HepG2 (cell line): ENCODE results near the gene UBP1. TPM values are rescaled to one million over a fixed set of nuclear protein-coding genes. Genes with fewer than 3 reads are reported as not detected.

Experiments
- DNMT1 ChIP-seq: sonication (generic); formaldehyde crosslinking; IDR thresholded peaks from 2 replicates; pipeline ENCODE4 v1.5.1; 2020; ENCODE audit warnings: mild to moderate bottlenecking, missing genetic modification reagents
- DR1 ChIP-seq: sonication (generic); formaldehyde crosslinking; IDR thresholded peaks from 2 replicates; pipeline ENCODE4 v1.8.0; 2021; ENCODE audit warnings: mild to moderate bottlenecking, missing genetic modification reagents, inconsistent platforms
- ELF1 ChIP-seq: sonication (generic); formaldehyde crosslinking; IDR thresholded peaks from 2 replicates; pipeline ENCODE4 v1.4.0; 2020; ENCODE audit warnings: missing genetic modification reagents
- GZF1 ChIP-seq: sonication (generic); formaldehyde crosslinking; IDR thresholded peaks from 2 replicates; pipeline ENCODE4 v1.5.1; 2020; ENCODE audit warnings: mild to moderate bottlenecking, missing genetic modification reagents
- NFIB ChIP-seq: sonication (generic); formaldehyde crosslinking; IDR thresholded peaks from 2 replicates; pipeline ENCODE4 v1.9.0; 2021; ENCODE audit warnings: missing genetic modification reagents, mild to moderate bottlenecking, borderline replicate concordance
- PAF1 ChIP-seq: IDR thresholded peaks from 2 replicates; pipeline ENCODE4 v1.6.1; 2016; ENCODE audit warnings: missing genetic modification reagents, missing compliant biosample characterization
- POLR2A ChIP-seq, 2 experiments: IDR thresholded peaks; 2 replicates each; pipeline ENCODE4 v1.6.1; 2011; ENCODE audit warnings: low read depth in 2 of 2, low read length in 2 of 2, mild to moderate bottlenecking in 1 of 2, moderate library complexity in 1 of 2; ENCODE audit not compliant: insufficient read depth in 1 of 2
- POLR2AphosphoS5 ChIP-seq: IDR thresholded peaks from 2 replicates; pipeline ENCODE4 v1.6.1; 2012; ENCODE audit warnings: low read depth, low read length
- TEAD3 ChIP-seq: optimal IDR thresholded peaks from 2 replicates; pipeline ENCODE3; 2016; ENCODE audit warnings: borderline replicate concordance
- ZBTB20 ChIP-seq: sonication (generic); formaldehyde crosslinking; IDR thresholded peaks from 2 replicates; pipeline ENCODE4 v1.8.1; 2023; ENCODE audit warnings: missing genetic modification reagents, low read depth, mild to moderate bottlenecking, borderline replicate concordance
- ZIK1 ChIP-seq: sonication (generic); formaldehyde crosslinking; IDR thresholded peaks from 2 replicates; pipeline ENCODE4 v1.5.0; 2020; ENCODE audit warnings: mild to moderate bottlenecking, low read depth, missing genetic modification reagents, borderline replicate concordance
- ZNF10 ChIP-seq: sonication (generic); formaldehyde crosslinking; IDR thresholded peaks from 2 replicates; pipeline ENCODE4 v1.4.0; 2020; ENCODE audit warnings: mild to moderate bottlenecking, low read depth, missing genetic modification reagents, borderline replicate concordance
- ZNF577 ChIP-seq: sonication (generic); formaldehyde crosslinking; IDR thresholded peaks from 2 replicates; pipeline ENCODE4 v1.4.0; 2020; ENCODE audit warnings: mild to moderate bottlenecking, low read depth, missing genetic modification reagents, borderline replicate concordance
- ZSCAN21 ChIP-seq: sonication (generic); formaldehyde crosslinking; IDR thresholded peaks from 2 replicates; pipeline ENCODE4 v1.8.0; 2022; ENCODE audit warnings: mild to moderate bottlenecking, missing genetic modification reagents, moderate library complexity, borderline replicate concordance
- polyA plus RNA-seq, 8 experiments: library from polyadenylated mRNA; depleted of rRNA in 3 of 8; stranded (reverse) in 7 of 8; unstranded in 1 of 8; fragments of >200 nt; fragmentation: Illumina TruSeq in 4 of 8; extraction: Trizol in 4 of 8; gene quantifications; 2 replicates each; pipeline versions ENCODE4 v1.2.1 to v1.2.3, GENCODE V29; 2011 to 2016; ENCODE audit warnings: low read depth in 4 of 8, missing spikeins in 1 of 8, mixed read lengths in 1 of 8; ENCODE audit not compliant: insufficient read depth in 1 of 8
- total RNA-seq, 5 experiments: library from RNA; depleted of rRNA; stranded (reverse); fragments of >200 nt; fragmentation: Illumina TruSeq; extraction: Trizol; gene quantifications; 2 replicates each; pipeline ENCODE4 v1.2.3, GENCODE V29; 2016; ENCODE audit warnings: low read depth in 1 of 5
- TF ChIP-seq, protein P1 (sequence below): sonication (generic); formaldehyde crosslinking; IDR thresholded peaks from 2 replicates; pipeline ENCODE4 v1.8.1; 2022; ENCODE audit warnings: low read depth, mild to moderate bottlenecking, missing genetic modification reagents
- TF ChIP-seq, protein P2 (sequence below): sonication (generic); formaldehyde crosslinking; IDR thresholded peaks from 2 replicates; pipeline ENCODE4 v1.4.0; 2020; ENCODE audit warnings: missing genetic modification reagents
- TF ChIP-seq, protein P3 (sequence below): sonication (generic); formaldehyde crosslinking; IDR thresholded peaks from 2 replicates; pipeline ENCODE4 v1.4.0; 2020; ENCODE audit warnings: mild to moderate bottlenecking, missing genetic modification reagents
- TF ChIP-seq, protein P4 (sequence below): sonication (generic); formaldehyde crosslinking; IDR thresholded peaks from 2 replicates; pipeline ENCODE4 v1.4.0; 2020; ENCODE audit warnings: low read depth, mild to moderate bottlenecking, missing genetic modification reagents
- TF ChIP-seq, protein P5 (sequence below): sonication (generic); formaldehyde crosslinking; IDR thresholded peaks from 2 replicates; pipeline ENCODE4 v1.5.0; 2020; ENCODE audit warnings: mild to moderate bottlenecking, missing genetic modification reagents

Gene UBP1
- total and polyA plus RNA-seq, 2 of the 13 experiments (the other 11 are each of a cell fraction or from before 2014, with no cell fraction given) = 48.3 to 79.9 TPM

DNA sequence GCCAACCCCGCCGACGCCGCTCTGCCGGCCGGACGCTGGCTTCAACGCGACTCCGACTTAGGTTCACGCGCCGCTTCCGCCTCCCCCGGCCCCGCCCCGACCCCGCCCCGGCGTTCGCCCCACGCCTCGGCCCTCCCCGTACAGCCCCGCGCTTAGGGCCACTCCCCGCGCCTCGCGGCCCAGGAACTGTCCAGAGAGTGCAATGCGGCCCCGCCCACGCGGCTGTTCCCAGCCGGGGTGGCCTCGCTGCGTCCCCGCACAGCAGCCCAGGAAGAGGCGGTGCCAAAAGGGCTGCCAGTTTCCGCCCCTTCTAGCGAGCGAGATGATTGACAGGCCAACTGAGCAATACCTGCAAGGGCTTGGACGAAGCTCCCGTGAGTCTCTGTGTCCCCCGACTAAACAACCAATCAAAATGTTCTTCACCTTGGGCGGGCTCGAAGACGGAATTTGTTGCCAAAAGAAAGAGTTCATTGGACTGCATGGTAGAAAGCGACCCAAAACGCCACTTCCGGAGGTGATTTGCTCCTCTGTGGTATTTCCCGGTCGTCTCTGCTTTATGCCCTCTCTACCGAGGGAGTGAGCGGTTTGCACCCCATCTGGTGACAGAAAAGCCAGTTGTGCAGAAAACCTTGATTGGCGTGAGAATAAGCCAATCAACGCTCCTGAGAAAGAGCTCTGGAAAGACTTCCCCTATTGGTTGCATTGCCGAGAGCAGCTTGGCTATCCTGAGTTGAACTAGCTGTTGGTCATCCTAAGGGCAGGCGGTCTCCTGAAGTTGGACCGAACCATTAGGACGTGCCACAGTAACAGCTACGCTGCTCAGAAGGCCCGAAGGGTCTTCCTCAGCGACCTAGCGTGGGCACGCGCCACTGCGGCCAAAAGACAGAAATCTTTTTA lies at the start of gene UBP1 (continued):
- TF ChIP-seq, protein P1, sequence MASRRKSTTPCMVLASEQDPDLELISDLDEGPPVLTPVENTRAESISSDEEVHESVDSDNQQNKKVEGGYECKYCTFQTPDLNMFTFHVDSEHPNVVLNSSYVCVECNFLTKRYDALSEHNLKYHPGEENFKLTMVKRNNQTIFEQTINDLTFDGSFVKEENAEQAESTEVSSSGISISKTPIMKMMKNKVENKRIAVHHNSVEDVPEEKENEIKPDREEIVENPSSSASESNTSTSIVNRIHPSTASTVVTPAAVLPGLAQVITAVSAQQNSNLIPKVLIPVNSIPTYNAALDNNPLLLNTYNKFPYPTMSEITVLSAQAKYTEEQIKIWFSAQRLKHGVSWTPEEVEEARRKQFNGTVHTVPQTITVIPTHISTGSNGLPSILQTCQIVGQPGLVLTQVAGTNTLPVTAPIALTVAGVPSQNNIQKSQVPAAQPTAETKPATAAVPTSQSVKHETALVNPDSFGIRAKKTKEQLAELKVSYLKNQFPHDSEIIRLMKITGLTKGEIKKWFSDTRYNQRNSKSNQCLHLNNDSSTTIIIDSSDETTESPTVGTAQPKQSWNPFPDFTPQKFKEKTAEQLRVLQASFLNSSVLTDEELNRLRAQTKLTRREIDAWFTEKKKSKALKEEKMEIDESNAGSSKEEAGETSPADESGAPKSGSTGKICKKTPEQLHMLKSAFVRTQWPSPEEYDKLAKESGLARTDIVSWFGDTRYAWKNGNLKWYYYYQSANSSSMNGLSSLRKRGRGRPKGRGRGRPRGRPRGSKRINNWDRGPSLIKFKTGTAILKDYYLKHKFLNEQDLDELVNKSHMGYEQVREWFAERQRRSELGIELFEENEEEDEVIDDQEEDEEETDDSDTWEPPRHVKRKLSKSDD (CRISPR knock-in tag) = peak; percentile 51; the same call in 1 of the 2 replicates
- TF ChIP-seq GZF1 (CRISPR knock-in tag) (no peak), ZBTB20 (CRISPR knock-in tag) (no peak), DR1 (CRISPR knock-in tag) (peak; percentile 38; the same call in 1 of the 2 replicates), ZNF10 (CRISPR knock-in tag) (no peak), ZNF577 (no peak), ZIK1 (CRISPR knock-in tag) (no peak; the same call in 1 of the 2 replicates), POLR2AphosphoS5 (peak; percentile 95), NFIB (no peak), PAF1 (CRISPR knock-in tag) (no peak), DNMT1 (0 out of 2 replicates have a peak, but pooled peaks have one; percentile 30), ZSCAN21 (CRISPR knock-in tag) (peak; percentile 58; the same call in 1 of the 2 replicates), POLR2A (IDR thresholded peaks at IDR 0.05; ENCODE audit: insufficient read depth in 1 of 2, low read depth in 2 of 2, low read length in 2 of 2) (peak; percentile 93 to 98), TEAD3 (CRISPR knock-in tag) (peak; percentile 39), ELF1 (CRISPR knock-in tag) (peak; percentile 88)
- TF ChIP-seq, protein P2, sequence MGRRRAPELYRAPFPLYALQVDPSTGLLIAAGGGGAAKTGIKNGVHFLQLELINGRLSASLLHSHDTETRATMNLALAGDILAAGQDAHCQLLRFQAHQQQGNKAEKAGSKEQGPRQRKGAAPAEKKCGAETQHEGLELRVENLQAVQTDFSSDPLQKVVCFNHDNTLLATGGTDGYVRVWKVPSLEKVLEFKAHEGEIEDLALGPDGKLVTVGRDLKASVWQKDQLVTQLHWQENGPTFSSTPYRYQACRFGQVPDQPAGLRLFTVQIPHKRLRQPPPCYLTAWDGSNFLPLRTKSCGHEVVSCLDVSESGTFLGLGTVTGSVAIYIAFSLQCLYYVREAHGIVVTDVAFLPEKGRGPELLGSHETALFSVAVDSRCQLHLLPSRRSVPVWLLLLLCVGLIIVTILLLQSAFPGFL = no peak
- TF ChIP-seq, protein P3, sequence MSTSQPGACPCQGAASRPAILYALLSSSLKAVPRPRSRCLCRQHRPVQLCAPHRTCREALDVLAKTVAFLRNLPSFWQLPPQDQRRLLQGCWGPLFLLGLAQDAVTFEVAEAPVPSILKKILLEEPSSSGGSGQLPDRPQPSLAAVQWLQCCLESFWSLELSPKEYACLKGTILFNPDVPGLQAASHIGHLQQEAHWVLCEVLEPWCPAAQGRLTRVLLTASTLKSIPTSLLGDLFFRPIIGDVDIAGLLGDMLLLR (CRISPR knock-in tag) = no peak; the same call in 1 of the 2 replicates
- TF ChIP-seq, protein P4, sequence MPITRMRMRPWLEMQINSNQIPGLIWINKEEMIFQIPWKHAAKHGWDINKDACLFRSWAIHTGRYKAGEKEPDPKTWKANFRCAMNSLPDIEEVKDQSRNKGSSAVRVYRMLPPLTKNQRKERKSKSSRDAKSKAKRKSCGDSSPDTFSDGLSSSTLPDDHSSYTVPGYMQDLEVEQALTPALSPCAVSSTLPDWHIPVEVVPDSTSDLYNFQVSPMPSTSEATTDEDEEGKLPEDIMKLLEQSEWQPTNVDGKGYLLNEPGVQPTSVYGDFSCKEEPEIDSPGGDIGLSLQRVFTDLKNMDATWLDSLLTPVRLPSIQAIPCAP (CRISPR knock-in tag) = no peak
- TF ChIP-seq, protein P5, sequence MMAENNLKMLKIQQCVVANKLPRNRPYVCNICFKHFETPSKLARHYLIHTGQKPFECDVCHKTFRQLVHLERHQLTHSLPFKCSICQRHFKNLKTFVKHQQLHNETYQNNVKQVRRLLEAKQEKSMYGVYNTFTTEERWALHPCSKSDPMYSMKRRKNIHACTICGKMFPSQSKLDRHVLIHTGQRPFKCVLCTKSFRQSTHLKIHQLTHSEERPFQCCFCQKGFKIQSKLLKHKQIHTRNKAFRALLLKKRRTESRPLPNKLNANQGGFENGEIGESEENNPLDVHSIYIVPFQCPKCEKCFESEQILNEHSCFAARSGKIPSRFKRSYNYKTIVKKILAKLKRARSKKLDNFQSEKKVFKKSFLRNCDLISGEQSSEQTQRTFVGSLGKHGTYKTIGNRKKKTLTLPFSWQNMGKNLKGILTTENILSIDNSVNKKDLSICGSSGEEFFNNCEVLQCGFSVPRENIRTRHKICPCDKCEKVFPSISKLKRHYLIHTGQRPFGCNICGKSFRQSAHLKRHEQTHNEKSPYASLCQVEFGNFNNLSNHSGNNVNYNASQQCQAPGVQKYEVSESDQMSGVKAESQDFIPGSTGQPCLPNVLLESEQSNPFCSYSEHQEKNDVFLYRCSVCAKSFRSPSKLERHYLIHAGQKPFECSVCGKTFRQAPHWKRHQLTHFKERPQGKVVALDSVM = no peak; the same call in 1 of the 2 replicates
